Large intestine (tissue), 3 donors: Measurements from ENCODE around the gene TBC1D1. TPM values are rescaled to one million over a fixed set of nuclear protein-coding genes. Genes with fewer than 3 reads are reported as not detected.

Experiments
- DNase-seq, 2 donors: peaks; one replicate each; pipeline versions ENCODE4 v3.0.0 to v3.0.0-alpha.2; 2013
- H3K27ac ChIP-seq: one replicate; pipeline ENCODE4 v1.5.1; 2013; ENCODE audit warnings: low read length
- H3K27me3 ChIP-seq: 2 replicates; pipeline ENCODE4 v1.6.1; 2013; ENCODE audit warnings: low read length; ENCODE audit not compliant: control insufficient read depth, insufficient read depth
- H3K36me3 ChIP-seq: 2 replicates; pipeline ENCODE4 v1.6.1; 2013; ENCODE audit warnings: low read length; ENCODE audit not compliant: control insufficient read depth, insufficient read depth
- H3K4me1 ChIP-seq: one replicate; pipeline ENCODE4 v1.6.1; 2013; ENCODE audit warnings: low read length; ENCODE audit not compliant: control insufficient read depth, insufficient read depth
- H3K4me3 ChIP-seq: one replicate; pipeline ENCODE4 v1.5.1; 2013; ENCODE audit warnings: low read length
- H3K9me3 ChIP-seq: one replicate; pipeline ENCODE4 v1.6.1; 2013; ENCODE audit warnings: mild to moderate bottlenecking, low read depth, low read length, moderate library complexity; ENCODE audit not compliant: control insufficient read depth
- WGBS: methylation state at CpG from one replicate; pipeline ENCODE4 v1.1.5; 2013; ENCODE audit warnings: low lambda C conversion rate; ENCODE audit not compliant: insufficient coverage; 5-methylcytosine and 5-hydroxymethylcytosine counted together
- polyA plus RNA-seq: library from polyadenylated mRNA; unstranded; fragments of 120-200 nt; gene quantifications from one replicate; pipeline ENCODE4 v1.2.1, GENCODE V29; 2013

Gene TBC1D1
- polyA plus RNA-seq, 1 donor = 116 TPM

DNA sequence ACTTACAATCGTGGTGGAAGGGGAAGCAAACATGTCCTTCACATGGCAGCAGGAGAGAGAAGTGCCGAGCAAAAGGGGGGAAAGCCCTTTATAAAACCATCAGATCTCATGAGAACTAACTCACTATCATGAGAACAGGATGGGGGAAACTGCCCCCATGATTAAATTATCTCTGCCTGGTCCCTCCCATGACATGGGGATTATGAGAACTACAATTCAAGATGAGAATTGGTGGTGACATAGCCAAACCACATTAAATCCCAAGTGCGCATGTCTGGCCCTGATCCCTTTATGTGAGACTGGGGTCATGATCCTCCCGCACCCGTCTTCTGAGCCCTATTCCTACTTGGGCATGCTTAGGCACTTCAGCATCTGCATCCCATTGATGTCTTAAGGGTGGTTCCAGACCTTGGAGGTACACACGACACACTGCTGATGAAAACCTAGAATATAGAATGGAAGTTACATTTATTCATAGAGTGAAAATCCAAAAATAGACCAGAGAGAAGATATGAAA lies 185.3 kb downstream of the TBC1D1 start:
- H3K9me3 ChIP-seq = no peaks in the 10 kb centered on the region
- H3K27ac ChIP-seq = peak overlapping the region; percentile 78
- peaks cover 53% of the 10 kb centered on the region for H3K4me1 ChIP-seq
- no peak overlapping the region for H3K4me3 ChIP-seq
- no peaks in the 10 kb centered on the region for H3K27me3 ChIP-seq
- DNase-seq = no peak
- WGBS = no CpG with 5 or more reads among the region's 6 CpGs
- H3K36me3 ChIP-seq = peaks cover 26% of the 10 kb centered on the region

DNA sequence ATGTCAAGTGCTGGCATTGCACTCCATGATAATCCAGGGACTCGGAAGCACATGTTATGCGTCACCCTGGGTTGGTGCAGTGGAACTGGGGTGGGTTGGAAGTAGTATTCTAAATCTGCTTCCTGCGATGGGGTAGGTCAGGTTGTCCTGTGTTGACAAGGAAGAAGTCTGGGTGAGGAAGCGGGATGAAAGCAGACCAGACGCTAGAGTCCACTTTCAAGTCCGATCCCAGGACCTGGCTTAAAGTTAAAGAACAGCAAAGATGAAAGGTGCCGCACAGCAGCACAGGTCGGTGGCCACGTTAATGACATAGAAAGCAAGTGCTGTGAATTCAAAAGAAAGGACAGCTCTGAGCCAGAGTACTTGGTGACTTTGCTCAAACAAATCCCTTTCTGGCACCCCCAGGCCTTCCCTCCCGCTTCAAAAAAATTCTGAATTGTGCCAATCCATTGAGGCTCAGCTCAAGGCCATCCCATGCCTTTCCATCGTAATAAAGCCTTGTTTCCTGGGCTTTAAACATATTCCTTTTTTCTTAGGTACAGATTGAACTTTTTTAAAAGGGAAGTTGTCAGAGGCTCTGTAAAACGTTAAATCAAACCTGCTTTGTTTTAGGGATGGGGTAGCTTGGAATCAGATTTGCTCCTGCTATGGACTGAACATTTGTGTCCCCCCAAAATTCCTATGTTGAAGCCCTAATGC lies 187.1 kb downstream of the TBC1D1 start:
- Histone ChIP-seq H3K27me3 (no peaks in the 10 kb centered on the region), H3K4me3 (no peak overlapping the region), H3K27ac (peak overlapping the region; percentile 99), H3K36me3 (peaks cover 33% of the 10 kb centered on the region), H3K4me1 (peaks cover 58% of the 10 kb centered on the region), H3K9me3 (no peaks in the 10 kb centered on the region)
- no peak for DNase-seq
- 65% methylated on average over 5 of the region's 12 CpGs for WGBS

DNA sequence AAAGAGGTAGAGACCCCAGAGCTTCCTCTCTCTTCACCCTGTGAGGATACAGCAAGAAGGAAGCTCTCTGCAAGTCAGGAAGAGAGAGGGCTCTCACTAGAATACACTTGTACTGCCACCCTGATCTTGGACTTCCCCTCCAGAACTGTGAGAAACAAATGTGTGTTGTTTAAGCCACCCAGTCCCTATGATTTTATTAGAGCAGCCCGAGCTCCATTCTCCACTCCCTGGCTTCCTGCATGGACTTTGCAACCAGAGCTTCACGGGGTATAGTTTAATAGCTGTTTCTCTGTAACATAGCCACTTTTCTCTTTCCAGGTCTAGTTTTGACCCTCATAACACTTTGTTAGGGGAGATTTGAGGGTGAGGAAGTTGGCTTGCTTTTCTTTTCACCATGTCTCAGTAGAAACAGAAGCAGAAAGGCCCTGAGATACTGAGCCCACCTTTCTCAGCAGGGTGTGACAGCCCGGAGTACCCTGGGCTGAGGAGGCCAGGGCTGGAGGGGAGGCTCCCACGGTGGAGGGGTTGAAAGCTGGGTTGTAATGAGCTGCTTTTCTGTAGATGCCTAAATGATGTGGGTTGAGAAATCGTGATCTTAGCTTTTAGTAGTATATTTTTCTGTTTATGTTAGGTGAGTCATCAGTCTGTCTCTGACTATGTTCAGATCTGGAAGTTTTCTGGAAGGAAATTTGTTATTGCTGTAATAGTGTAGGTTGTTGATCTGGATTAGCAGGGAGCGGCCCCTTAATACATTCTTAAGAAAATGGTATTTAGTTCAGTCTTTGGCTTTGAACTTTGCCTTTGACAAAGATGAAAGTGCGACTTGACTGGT lies 187.9 kb downstream of the TBC1D1 start:
- WGBS = 0% methylated on average over 1 of the region's 7 CpGs

DNA sequence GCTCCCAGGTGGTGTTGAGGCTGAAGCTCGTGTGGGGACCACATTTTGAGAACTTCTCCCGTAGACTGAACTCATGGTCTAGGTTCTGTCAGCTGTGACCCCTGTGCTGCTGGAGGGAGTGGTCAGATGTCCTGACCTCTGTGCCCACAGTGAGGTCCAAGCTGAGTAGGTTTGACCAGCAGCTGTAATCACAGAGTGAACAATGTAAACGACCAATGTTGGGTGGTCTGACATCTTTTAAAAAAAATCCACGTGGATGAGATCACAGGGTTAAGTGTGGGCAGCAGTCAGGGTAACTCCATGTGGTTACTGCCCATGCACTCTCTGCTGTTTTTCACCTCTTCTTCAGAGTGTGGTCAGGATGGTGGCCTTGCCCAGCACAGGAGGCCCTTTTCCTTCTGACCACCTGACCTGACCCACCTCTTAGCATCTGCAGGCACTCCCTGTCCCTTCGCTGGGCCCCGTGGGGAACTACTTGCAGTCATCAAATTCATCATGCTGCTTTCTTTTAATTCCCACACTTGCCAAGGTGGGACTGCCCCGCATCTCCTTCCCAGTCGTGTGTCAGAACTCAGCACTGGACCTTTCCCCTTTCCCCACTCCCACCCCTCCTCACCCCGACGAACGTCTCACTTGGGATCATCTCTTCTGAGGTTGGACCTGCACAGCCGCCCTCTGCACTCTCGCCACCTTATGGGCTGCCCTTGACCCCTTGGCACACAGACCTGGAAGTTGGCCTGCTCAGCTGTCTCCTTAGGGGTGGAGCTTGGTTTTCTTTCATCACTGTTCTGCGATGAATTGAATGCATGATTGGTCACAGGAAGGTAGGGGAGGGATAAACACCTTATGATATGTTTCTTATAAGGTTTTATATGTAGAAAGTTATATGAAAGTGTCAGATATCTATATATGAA lies 189.4 kb downstream of the TBC1D1 start:
- H3K27me3 ChIP-seq = no peaks in the 10 kb centered on the region
- peaks cover 28% of the 10 kb centered on the region for H3K36me3 ChIP-seq
- no peaks in the 10 kb centered on the region for H3K9me3 ChIP-seq
- no peak for DNase-seq
- no CpG with 5 or more reads among the region's 14 CpGs for WGBS
- H3K4me1 ChIP-seq = peaks cover 65% of the 10 kb centered on the region
- H3K27ac ChIP-seq = peak overlapping the region; percentile 99
- no peak overlapping the region for H3K4me3 ChIP-seq

More for the DNA sequence above, 187.9 kb downstream of the TBC1D1 start:
- peak; percentile 80 to 93 for DNase-seq
- Histone ChIP-seq H3K4me3 (no peak overlapping the region), H3K4me1 (peaks cover 65% of the 10 kb centered on the region), H3K9me3 (no peaks in the 10 kb centered on the region), H3K27ac (peak overlapping the region; percentile 99), H3K36me3 (peaks cover 27% of the 10 kb centered on the region), H3K27me3 (no peaks in the 10 kb centered on the region)

DNA sequence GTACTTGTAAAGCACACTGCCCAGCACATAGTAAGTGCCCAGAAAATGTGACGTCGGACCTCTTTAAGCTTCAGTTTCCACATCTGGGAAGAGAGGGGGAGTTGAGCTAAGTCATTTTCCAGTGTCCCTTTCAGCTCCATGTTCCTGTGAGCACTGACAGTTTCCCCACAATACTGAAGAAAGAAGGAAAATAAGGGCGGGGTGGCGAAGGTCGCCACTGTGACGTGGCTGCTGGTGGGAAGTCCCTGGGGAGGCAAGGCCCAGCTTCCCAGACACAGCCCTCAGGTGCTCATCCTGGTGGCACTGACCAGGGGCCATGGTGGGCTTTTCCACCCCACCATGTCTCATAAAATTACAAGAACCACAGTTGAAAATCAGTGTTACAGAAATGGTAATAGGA lies 191.1 kb downstream of the TBC1D1 start:
- WGBS = no CpG with 5 or more reads among the region's 6 CpGs
- Histone ChIP-seq H3K4me1 (peaks cover 59% of the 10 kb centered on the region), H3K9me3 (no peaks in the 10 kb centered on the region), H3K27me3 (no peaks in the 10 kb centered on the region), H3K27ac (no peak overlapping the region), H3K4me3 (no peak overlapping the region), H3K36me3 (peaks cover 28% of the 10 kb centered on the region)
- DNase-seq = no peak

DNA sequence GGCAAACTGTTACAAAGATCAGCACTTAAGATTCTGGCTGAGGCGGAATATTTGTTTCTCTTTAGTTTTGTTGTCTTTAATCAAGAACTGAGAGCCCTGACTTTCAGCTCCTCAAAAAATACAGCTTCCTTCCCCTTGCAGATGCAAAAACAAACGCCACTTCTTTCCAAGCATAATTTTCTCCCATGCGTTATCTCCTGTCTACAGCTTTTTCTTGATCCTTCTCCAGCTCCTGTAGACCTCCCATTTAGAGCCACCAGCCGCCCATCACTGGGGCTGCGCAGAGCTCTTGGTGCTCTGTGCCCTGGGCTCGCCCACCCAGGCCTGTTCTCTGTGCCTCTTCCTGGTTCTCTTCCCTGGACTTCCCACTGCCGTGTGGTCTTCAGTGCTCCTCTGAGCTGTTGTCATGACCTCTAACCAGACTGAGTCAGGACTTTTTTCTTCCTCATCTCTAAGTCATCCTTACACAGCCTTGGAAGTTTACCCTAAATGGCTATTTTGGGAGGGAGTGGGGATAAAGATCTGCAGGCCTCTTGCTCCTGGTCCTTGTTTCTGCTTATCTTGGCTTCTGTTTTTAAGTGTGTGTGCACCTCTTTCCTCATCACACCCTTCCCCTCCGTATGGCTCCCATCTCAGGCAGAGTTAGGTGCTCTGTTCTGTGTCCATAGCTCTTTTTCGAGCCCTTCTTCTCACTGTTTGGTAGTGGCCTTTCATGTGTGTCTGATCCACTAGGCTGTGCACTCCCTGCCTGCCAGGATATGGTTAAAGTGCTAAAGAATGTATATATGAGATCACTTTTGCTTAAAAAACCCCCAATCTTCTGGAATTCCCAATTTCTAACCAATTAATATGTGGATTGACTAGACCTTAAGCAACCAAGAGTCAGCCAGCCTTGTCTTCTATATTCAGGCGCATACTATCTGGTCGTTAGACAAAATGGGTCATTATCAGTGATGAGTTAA lies 191.8 kb downstream of the TBC1D1 start:
- Histone ChIP-seq H3K9me3 (no peaks in the 10 kb centered on the region), H3K4me1 (peaks cover 60% of the 10 kb centered on the region), H3K27me3 (no peaks in the 10 kb centered on the region), H3K4me3 (no peak overlapping the region), H3K36me3 (peaks cover 28% of the 10 kb centered on the region), H3K27ac (no peak overlapping the region)
- DNase-seq = peak in 1 of 2 donors; percentile 26
- WGBS = 67% methylated on average over 2 of the region's 11 CpGs

DNA sequence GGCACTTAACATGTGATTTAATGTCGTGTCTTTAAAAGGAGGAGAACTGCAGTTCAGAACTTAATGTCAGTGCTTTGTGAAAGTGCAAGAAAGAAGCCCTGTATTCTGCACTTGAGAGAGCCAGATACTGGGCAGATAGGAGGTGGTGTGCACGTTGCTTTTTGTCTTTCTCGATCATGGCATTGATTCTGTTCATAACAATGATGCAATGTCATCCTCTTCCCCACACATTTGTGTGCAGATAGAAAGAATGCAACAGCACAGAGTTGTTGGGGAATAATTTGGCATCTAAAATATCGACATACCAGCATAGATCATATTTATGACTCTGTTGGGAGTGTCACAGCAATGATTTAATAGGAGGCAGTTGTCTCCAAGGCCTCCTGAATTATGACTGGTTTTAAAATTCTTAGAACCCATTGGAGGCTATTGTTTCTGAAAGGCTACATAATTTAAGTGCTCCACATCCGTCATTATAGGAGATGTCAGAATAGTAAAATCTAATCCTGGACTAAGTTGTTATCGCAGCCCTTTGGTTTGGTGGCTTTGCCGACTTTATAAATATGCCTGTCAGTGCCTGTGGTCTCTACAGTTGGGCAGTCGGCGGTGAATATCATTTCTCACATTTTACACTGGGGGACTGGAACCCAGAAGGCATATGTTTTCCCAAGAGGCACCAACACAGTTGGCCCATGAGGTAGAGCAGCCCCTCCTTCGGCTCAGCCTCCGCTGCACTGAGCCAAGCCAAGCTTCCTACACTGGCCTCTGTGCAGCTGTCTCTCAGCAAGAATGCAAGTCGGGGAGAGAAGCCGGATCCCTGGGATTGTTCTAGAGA lies 194.2 kb downstream of the TBC1D1 start:
- Histone ChIP-seq H3K9me3 (no peaks in the 10 kb centered on the region), H3K27ac (no peak overlapping the region), H3K4me3 (no peak overlapping the region), H3K36me3 (peaks cover 30% of the 10 kb centered on the region), H3K4me1 (peaks cover 40% of the 10 kb centered on the region), H3K27me3 (no peaks in the 10 kb centered on the region)
- no peak for DNase-seq
- no CpG with 5 or more reads among the region's 13 CpGs for WGBS

DNA sequence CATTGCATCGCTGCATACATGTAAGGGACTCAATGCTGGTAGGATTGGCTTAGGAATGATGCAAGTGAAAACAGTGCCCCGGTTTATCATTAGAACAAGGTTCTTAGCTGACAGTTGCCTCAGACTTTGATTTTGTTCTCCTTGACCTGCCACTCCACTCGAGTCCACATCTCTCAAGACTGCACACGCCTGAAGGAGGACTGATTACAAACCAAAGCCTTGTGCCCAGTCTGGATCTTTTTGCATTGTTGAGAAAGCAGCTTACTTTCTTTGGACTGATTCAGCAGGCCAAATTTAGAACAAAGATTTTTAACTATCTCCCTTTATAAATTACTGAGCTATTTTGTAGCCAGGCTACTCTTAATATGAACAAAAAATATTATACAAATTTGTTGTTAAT lies 194.9 kb downstream of the TBC1D1 start:
- WGBS = 100% methylated on average over 1 of the region's 4 CpGs
- H3K27ac ChIP-seq = no peak overlapping the region

More for the DNA sequence above, 194.9 kb downstream of the TBC1D1 start:
- no peak for DNase-seq
- peaks cover 40% of the 10 kb centered on the region for H3K4me1 ChIP-seq
- no peak overlapping the region for H3K4me3 ChIP-seq
- no peaks in the 10 kb centered on the region for H3K9me3 ChIP-seq
- no peaks in the 10 kb centered on the region for H3K27me3 ChIP-seq
- peaks cover 25% of the 10 kb centered on the region for H3K36me3 ChIP-seq
